Measurements from ENCODE around the gene TENT5C.

TENT5C gene

DNA sequence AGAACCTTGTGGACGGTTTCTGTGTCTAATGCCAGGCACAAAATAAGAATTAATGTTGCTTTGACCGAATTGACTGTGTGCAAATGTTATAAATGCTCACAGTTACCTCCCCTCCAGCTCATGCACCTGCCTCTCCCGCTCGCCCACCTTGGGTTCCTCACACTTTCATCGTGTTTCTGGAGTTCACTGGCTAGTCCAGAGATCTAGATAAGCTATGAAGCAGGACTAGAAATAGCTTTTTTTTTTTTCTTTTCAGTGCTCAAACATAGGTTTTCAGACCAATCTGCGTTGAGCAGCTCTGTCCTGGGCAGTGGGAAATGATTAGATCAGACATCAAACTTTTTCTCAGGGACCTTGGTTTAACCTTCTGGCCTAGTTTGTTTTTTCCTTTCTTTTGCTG is 11.1 kb downstream of the TENT5C start:
- H3F3A ChIP-seq (ENCODE audit: low read depth) = no peaks in the 10 kb centered on the region

DNA sequence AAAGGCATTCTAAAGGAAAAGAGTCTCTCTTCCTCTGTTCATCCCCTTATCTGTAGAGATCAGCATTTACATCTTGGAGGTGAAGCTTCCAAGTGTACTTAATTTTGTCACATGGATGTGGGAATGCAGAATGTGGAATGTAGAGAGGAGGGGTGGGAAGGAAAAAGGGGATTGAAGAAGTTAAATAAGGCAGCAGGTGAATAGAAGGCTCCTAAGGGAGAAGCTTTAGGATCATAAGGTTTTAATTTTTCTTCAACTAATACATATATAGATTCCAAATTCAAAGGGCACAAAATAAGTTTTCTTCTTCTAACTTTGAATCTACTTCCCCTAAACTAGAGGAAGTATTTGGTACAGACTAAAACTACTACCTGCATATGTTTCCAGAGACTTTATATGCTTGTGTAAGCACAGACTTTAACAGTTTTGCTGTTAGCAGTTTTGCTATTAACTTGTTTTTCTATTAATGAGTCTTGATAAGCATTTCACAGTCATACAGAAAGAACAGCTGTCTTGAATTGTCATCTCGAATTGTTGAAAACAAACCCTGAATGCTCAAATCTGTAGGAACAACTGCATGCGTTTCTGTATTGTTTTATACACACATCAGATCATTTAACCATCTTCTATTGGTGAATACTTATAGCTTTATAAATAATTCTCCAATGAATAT is 12.7 kb downstream of the TENT5C start:
- peaks cover 37% of the 10 kb centered on the region; the same call in 1 of the 2 replicates for H3K36me3 ChIP-seq (ENCODE audit: insufficient read depth, low read length)
- peak overlapping the region; percentile 96 for H3K4me2 ChIP-seq (ENCODE audit: low read depth, low read length, poor library complexity, severe bottlenecking)
- no peak overlapping the region for H3K9ac ChIP-seq (ENCODE audit: low read depth, low read length, poor library complexity, severe bottlenecking)
- no peak overlapping the region for H2AFZ ChIP-seq (ENCODE audit: low read length)
- no peaks in the 10 kb centered on the region for H3K27me3 ChIP-seq (ENCODE audit: insufficient read depth, low read length, poor library complexity, severe bottlenecking)
- peaks cover 77% of the 10 kb centered on the region for H3K4me1 ChIP-seq (ENCODE audit: insufficient read depth, low read length, poor library complexity, severe bottlenecking)
- H4K20me1 ChIP-seq (ENCODE audit: insufficient read depth, low read length, poor library complexity, severe bottlenecking) = peaks cover 73% of the 10 kb centered on the region
- peak overlapping the region; percentile 97 for H3K4me3 ChIP-seq (ENCODE audit: low read length, poor library complexity, severe bottlenecking)
- H3K9me2 ChIP-seq (replicated peaks; ENCODE audit: low read depth, low read length) = no peaks in the 10 kb centered on the region
- H3K79me2 ChIP-seq (ENCODE audit: insufficient read depth, low read length) = peaks cover 100% of the 10 kb centered on the region
- H3K9me3 ChIP-seq (ENCODE audit: insufficient read depth, low read depth, low read length) = no peaks in the 10 kb centered on the region
- no peak for TF ChIP-seq EZH2phosphoT487 (IDR thresholded peaks at IDR 0.05; ENCODE audit: borderline replicate concordance)
- TF ChIP-seq, protein P1, sequence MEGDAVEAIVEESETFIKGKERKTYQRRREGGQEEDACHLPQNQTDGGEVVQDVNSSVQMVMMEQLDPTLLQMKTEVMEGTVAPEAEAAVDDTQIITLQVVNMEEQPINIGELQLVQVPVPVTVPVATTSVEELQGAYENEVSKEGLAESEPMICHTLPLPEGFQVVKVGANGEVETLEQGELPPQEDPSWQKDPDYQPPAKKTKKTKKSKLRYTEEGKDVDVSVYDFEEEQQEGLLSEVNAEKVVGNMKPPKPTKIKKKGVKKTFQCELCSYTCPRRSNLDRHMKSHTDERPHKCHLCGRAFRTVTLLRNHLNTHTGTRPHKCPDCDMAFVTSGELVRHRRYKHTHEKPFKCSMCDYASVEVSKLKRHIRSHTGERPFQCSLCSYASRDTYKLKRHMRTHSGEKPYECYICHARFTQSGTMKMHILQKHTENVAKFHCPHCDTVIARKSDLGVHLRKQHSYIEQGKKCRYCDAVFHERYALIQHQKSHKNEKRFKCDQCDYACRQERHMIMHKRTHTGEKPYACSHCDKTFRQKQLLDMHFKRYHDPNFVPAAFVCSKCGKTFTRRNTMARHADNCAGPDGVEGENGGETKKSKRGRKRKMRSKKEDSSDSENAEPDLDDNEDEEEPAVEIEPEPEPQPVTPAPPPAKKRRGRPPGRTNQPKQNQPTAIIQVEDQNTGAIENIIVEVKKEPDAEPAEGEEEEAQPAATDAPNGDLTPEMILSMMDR (conservative IDR thresholded peaks at IDR 0.05; ENCODE audit: low read length) = no peak
- H3F3A ChIP-seq (ENCODE audit: low read depth) = no peaks in the 10 kb centered on the region

More for the DNA sequence above, 11.1 kb downstream of the TENT5C start:
- Histone ChIP-seq H3K9me3 (ENCODE audit: insufficient read depth, low read depth, low read length) (no peaks in the 10 kb centered on the region), H4K20me1 (ENCODE audit: insufficient read depth, low read length, poor library complexity, severe bottlenecking) (peaks cover 77% of the 10 kb centered on the region), H3K4me3 (ENCODE audit: low read length, poor library complexity, severe bottlenecking) (peak overlapping the region; percentile 97), H3K79me2 (ENCODE audit: insufficient read depth, low read length) (peaks cover 100% of the 10 kb centered on the region), H3K4me1 (ENCODE audit: insufficient read depth, low read length, poor library complexity, severe bottlenecking) (peaks cover 93% of the 10 kb centered on the region), H3K4me2 (ENCODE audit: low read depth, low read length, poor library complexity, severe bottlenecking) (peak overlapping the region; percentile 96), H2AFZ (ENCODE audit: low read length) (no peak overlapping the region), H3K9ac (ENCODE audit: low read depth, low read length, poor library complexity, severe bottlenecking) (peak overlapping the region; percentile 55), H3K9me2 (replicated peaks; ENCODE audit: low read depth, low read length) (no peaks in the 10 kb centered on the region), H3K36me3 (ENCODE audit: insufficient read depth, low read length) (peaks cover 21% of the 10 kb centered on the region; the same call in 1 of the 2 replicates), H3K27me3 (ENCODE audit: insufficient read depth, low read length, poor library complexity, severe bottlenecking) (no peaks in the 10 kb centered on the region)
- TF ChIP-seq EZH2phosphoT487 (IDR thresholded peaks at IDR 0.05; ENCODE audit: borderline replicate concordance) = no peak

DNA sequence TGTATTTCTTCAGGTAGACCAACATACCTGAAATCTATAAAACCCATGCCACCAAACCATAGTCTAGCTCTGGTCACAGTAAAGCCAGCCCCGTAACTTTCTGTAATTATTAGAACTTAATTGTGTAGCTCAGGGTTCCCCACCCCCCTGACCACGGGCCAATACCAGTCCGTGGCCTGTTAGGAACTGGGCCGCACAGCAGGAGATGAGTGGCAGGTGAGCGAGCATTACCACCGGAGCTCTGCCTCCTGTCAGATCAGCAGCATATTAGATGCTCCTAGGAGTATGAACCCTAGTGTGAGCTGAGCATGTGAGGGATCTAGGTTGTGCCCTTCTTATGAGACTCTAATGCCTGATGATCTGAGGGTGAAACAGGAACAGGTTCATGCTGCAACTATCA is 14.6 kb downstream of the TENT5C start:
- H3K27me3 ChIP-seq (ENCODE audit: insufficient read depth, low read length, poor library complexity, severe bottlenecking) = no peaks in the 10 kb centered on the region
- H4K20me1 ChIP-seq (ENCODE audit: insufficient read depth, low read length, poor library complexity, severe bottlenecking) = peaks cover 89% of the 10 kb centered on the region
- no peak overlapping the region for H3K9ac ChIP-seq (ENCODE audit: low read depth, low read length, poor library complexity, severe bottlenecking)
- TF ChIP-seq EZH2phosphoT487 (IDR thresholded peaks at IDR 0.05; ENCODE audit: borderline replicate concordance) = no peak
- TF ChIP-seq, protein P1 (conservative IDR thresholded peaks at IDR 0.05; ENCODE audit: low read length) = no peak
- no peak overlapping the region for H2AFZ ChIP-seq (ENCODE audit: low read length)
- no peak overlapping the region for H3K4me3 ChIP-seq (ENCODE audit: low read length, poor library complexity, severe bottlenecking)
- H3K9me3 ChIP-seq (ENCODE audit: insufficient read depth, low read depth, low read length) = no peaks in the 10 kb centered on the region
- no peaks in the 10 kb centered on the region for H3F3A ChIP-seq (ENCODE audit: low read depth)
- H3K79me2 ChIP-seq (ENCODE audit: insufficient read depth, low read length) = peaks cover 100% of the 10 kb centered on the region
- H3K4me2 ChIP-seq (ENCODE audit: low read depth, low read length, poor library complexity, severe bottlenecking) = peak overlapping the region; percentile 96
- H3K9me2 ChIP-seq (replicated peaks; ENCODE audit: low read depth, low read length) = no peaks in the 10 kb centered on the region
- H3K36me3 ChIP-seq (ENCODE audit: insufficient read depth, low read length) = peaks cover 55% of the 10 kb centered on the region; the same call in 1 of the 2 replicates
- H3K4me1 ChIP-seq (ENCODE audit: insufficient read depth, low read length, poor library complexity, severe bottlenecking) = peaks cover 59% of the 10 kb centered on the region
